ENCODE data around the gene TRPM7. TPM values are rescaled to one million over a fixed set of nuclear protein-coding genes. Genes with fewer than 3 reads are reported as not detected.

The TRPM7 gene
- total and polyA plus RNA-seq, 2 of the 8 experiments (the other 6 are each of a cell fraction or from before 2014, with no cell fraction given): 7.5 to 33.2 TPM

GRCh38 chr15:50702762-50703334, 16.3 kb upstream of the TRPM7 start:
- WGBS, 2 experiments (ENCODE audit: extremely low coverage in 1 of 2, insufficient coverage in 1 of 2, insufficient read length in 1 of 2, insufficient replicate concordance in 2 of 2, low coverage in 1 of 2, low lambda C conversion rate in 2 of 2, missing lambda C conversion rate in 1 of 2): 71% methylated on average over 1 of the region's 1 CpG; no CpG with 5 or more reads in 1 of the 2 experiments
- H3K4me3 ChIP-seq (ENCODE audit: extremely low read depth in 1 of 4, insufficient read depth in 2 of 4, low read depth in 3 of 4, low read length in 4 of 4): no peak overlapping the region
- H4K91ac ChIP-seq (replicated peaks; ENCODE audit: insufficient read length, low read length): no peak overlapping the region
- H2BK120ac ChIP-seq (replicated peaks; ENCODE audit: low read depth, low read length): no peak overlapping the region
- H3K79me2 ChIP-seq (ENCODE audit: control insufficient read depth in 1 of 2, insufficient read depth in 2 of 2, low read length in 2 of 2): no peaks in the 10 kb centered on the region
- H4K8ac ChIP-seq (ENCODE audit: extremely low read depth, insufficient read depth, low read length): no peak overlapping the region
- TF ChIP-seq CBX5 (IDR thresholded peaks at IDR 0.05; ENCODE audit: low read depth, low read length) (no peak), POLR2A (IDR thresholded peaks at IDR 0.05; ENCODE audit: control extremely low read depth in 1 of 2, low read depth in 2 of 2, low read length in 2 of 2) (no peak), MAX (IDR thresholded peaks at IDR 0.05) (no peak), KDM4A (IDR thresholded peaks at IDR 0.05; ENCODE audit: low read depth, low read length, severe bottlenecking) (no peak), POLR2AphosphoS5 (IDR thresholded peaks at IDR 0.05; ENCODE audit: low read depth, low read length) (no peak), JUND (IDR thresholded peaks at IDR 0.05; ENCODE audit: low read length) (no peak), RXRA (IDR thresholded peaks at IDR 0.05; ENCODE audit: insufficient read depth, low read depth, low read length) (no peak), SAP30 (IDR thresholded peaks at IDR 0.05; ENCODE audit: insufficient read depth, insufficient replicate concordance, low read length) (no peak), SUZ12 (IDR thresholded peaks at IDR 0.05; ENCODE audit: low read length) (no peak), SIX5 (IDR thresholded peaks at IDR 0.05; ENCODE audit: low read depth, low read length) (no peak), FOSL1 (IDR thresholded peaks at IDR 0.05; ENCODE audit: insufficient read depth, low read depth, low read length) (no peak), JUN (IDR thresholded peaks at IDR 0.05; ENCODE audit: low read depth, low read length) (no peak), RNF2 (IDR thresholded peaks at IDR 0.05; ENCODE audit: borderline replicate concordance, low read depth, low read length, missing control alignments, poor library complexity, severe bottlenecking) (no peak)
- no peak overlapping the region for H3K14ac ChIP-seq (ENCODE audit: insufficient read length)
- no peak overlapping the region for H3K56ac ChIP-seq (replicated peaks; ENCODE audit: insufficient read length, low read depth, low read length)
- H3K4me1 ChIP-seq (replicated peaks in 1 of 4; ENCODE audit: control insufficient read depth in 3 of 4, insufficient read depth in 4 of 4, low read length in 3 of 4): no peaks in the 10 kb centered on the region
- H2AK5ac ChIP-seq (ENCODE audit: low read depth, low read length): no peak overlapping the region
- FAIRE-seq (no peak), DNase-seq (ENCODE audit: low read depth in 1 of 2, low spot score in 2 of 2) (no peak)
- no peak overlapping the region for H3K27ac ChIP-seq (ENCODE audit: low read depth, low read length)
- H3K4me2 ChIP-seq (ENCODE audit: insufficient read depth in 1 of 2, low read depth in 2 of 2, low read length in 2 of 2): no peak overlapping the region
- H3K79me1 ChIP-seq (ENCODE audit: low read depth, low read length): no peaks in the 10 kb centered on the region
- H3K23me2 ChIP-seq (ENCODE audit: low read depth, low read length): no peaks in the 10 kb centered on the region
- no peak overlapping the region for H3K23ac ChIP-seq (ENCODE audit: insufficient read length)
- H3K18ac ChIP-seq (ENCODE audit: extremely low read depth, low read length): no peak overlapping the region
- no peak overlapping the region for H2BK15ac ChIP-seq (ENCODE audit: low read length)
- H2BK5ac ChIP-seq (ENCODE audit: low read depth, low read length): no peak overlapping the region
- H3K4ac ChIP-seq (replicated peaks; ENCODE audit: insufficient read length, low read depth, low read length): no peak overlapping the region
- H3K9ac ChIP-seq (replicated peaks in 1 of 4; ENCODE audit: extremely low read depth in 1 of 4, low read depth in 3 of 4, low read length in 3 of 4): no peak overlapping the region
- no peaks in the 10 kb centered on the region for H3K36me3 ChIP-seq (ENCODE audit: control insufficient read depth in 2 of 4, insufficient read depth in 4 of 4, low read length in 3 of 4)
- no peaks in the 10 kb centered on the region for H3K9me3 ChIP-seq (ENCODE audit: insufficient read depth in 2 of 2, low read depth in 1 of 2, low read length in 1 of 2)
- H4K20me1 ChIP-seq (replicated peaks in 1 of 2; ENCODE audit: control insufficient read depth in 1 of 2, insufficient read depth in 2 of 2, low read length in 2 of 2): no peaks in the 10 kb centered on the region
- H2BK20ac ChIP-seq (ENCODE audit: low read length): no peak overlapping the region
- H3K27me3 ChIP-seq (replicated peaks in 1 of 4; ENCODE audit: control insufficient read depth in 3 of 4, extremely low read depth in 1 of 4, insufficient read depth in 3 of 4, low read length in 3 of 4): no peaks in the 10 kb centered on the region
- ChIA-PET POLR2A (ENCODE audit: partially characterized antibody) (no interaction called here), CTCF (ENCODE audit: partially characterized antibody) (no interaction called here)
- no peak overlapping the region for H4K5ac ChIP-seq (ENCODE audit: insufficient read length, low read depth, low read length)
- H2AFZ ChIP-seq (ENCODE audit: low read length): no peak overlapping the region
- H2BK12ac ChIP-seq (ENCODE audit: low read depth, low read length): no peak overlapping the region

All from H1 (cell line).